GM19324 (cell line): Measurements from ENCODE around the gene TMEM231.
"Not testable (repeated sequence)": the region's sequence is repeated elsewhere in the genome, so short reads cannot be mapped to it uniquely, and the experiment has no call there.

Experiments used
- ATAC-seq: cut with Tn5 transposase; IDR thresholded peaks from one replicate; pipeline ENCODE4 v1.9.1; 2021; ENCODE audit warnings: mild to moderate bottlenecking, moderate library complexity; ENCODE audit not compliant: unreplicated experiment, low FRiP score

The TMEM231 gene

GRCh38 chr16:75567911-75568310, 11.9 kb upstream of the TMEM231 start:
- ATAC-seq = no peak

GRCh38 chr16:75566758-75567255, 10.8 kb upstream of the TMEM231 start:
- ATAC-seq = no peak

- ATAC-seq = peak; percentile 85
These were observed 10.1 kb upstream of the TMEM231 start, which contains the start of gene GABARAPL2 for GRCh38 chr16:75566040-75566757. Gene GABARAPL2 (plus strand): TSS chr16:75566379. CDS start chr16:75566487, 108 bp downstream.

GRCh38 chr16:75565640-75566039, 9.6 kb upstream of the TMEM231 start:
- ATAC-seq = peak; percentile 13

- ATAC-seq = no peak
These were observed 3.7 kb upstream of the TMEM231 start for GRCh38 chr16:75559564-75560372.

- no peak for ATAC-seq
These were observed 2.9 kb upstream of the TMEM231 start for GRCh38 chr16:75558846-75559401.

GRCh38 chr16:75556431-75556950, 439 bp upstream of the TMEM231 start:
- ATAC-seq = no peak

GRCh38 chr16:75555213-75555706, 792 bp downstream of the TMEM231 start:
- ATAC-seq = no peak

- ATAC-seq = no peak
These were observed 3.1 kb downstream of the TMEM231 start for GRCh38 chr16:75552951-75553350.

- no peak for ATAC-seq
These were observed 5.8 kb downstream of the TMEM231 start for GRCh38 chr16:75550211-75550662.

GRCh38 chr16:75548456-75548855, 7.6 kb downstream of the TMEM231 start:
- ATAC-seq = not testable (repeated sequence)

GRCh38 chr16:75546293-75546692, 9.8 kb downstream of the TMEM231 start:
- ATAC-seq = no peak

GRCh38 chr16:75545879-75546278, 10.2 kb downstream of the TMEM231 start:
- ATAC-seq = not testable (repeated sequence)

GRCh38 chr16:75542462-75542861, 13.6 kb downstream of the TMEM231 start:
- ATAC-seq = not testable (repeated sequence)

GRCh38 chr16:75541236-75541635, 14.8 kb downstream of the TMEM231 start:
- ATAC-seq = no peak

GRCh38 chr16:75538882-75539565, 17.0 kb downstream of the TMEM231 start:
- not testable (repeated sequence) for ATAC-seq

- no peak for ATAC-seq
These were observed 18.3 kb downstream of the TMEM231 start for GRCh38 chr16:75537776-75538175.

- ATAC-seq = no peak
These were observed 20.2 kb downstream of the TMEM231 start, which contains the start of gene CHST5 for GRCh38 chr16:75535901-75536300. Gene CHST5 (minus strand): TSS chr16:75536108. CDS start chr16:75530384, 5,724 bp downstream.

GRCh38 chr16:75535211-75535843, 20.7 kb downstream of the TMEM231 start:
- no peak for ATAC-seq
